NOMO-1 (cell line): ENCODE results near the gene DYDC1.
"Not testable (repeated sequence)": the region's sequence is repeated elsewhere in the genome, so short reads cannot be mapped to it uniquely, and the experiment has no call there.

Experiments used
- DNase-seq, 2 experiments: peaks; one replicate each; lab custom pipeline; 2025; ENCODE audit not compliant: unreplicated experiment in 2 of 2; lab: John Stamatoyannopoulos, UW

Gene DYDC1

GRCh38 chr10:80356563-80356988, at the start of gene DYDC1, which contains the start of gene DYDC2:
TSS of gene DYDC1 (minus strand) at chr10:80356755. CDS start at chr10:80352601, 4,154 bp downstream.
TSS of gene DYDC2 (plus strand) at chr10:80356781. CDS start at chr10:80362444, 5,663 bp downstream.
- DNase-seq = peak; percentile 48 to 53

GRCh38 chr10:80406204-80406603, 49.6 kb upstream of the DYDC1 start:
- no peak for DNase-seq

- no peak for DNase-seq
These were observed 49.1 kb upstream of the DYDC1 start for GRCh38 chr10:80405626-80406025.

GRCh38 chr10:80405035-80405434, 48.5 kb upstream of the DYDC1 start:
- no peak for DNase-seq

- no peak for DNase-seq
These were observed 43.7 kb upstream of the DYDC1 start for GRCh38 chr10:80400136-80400804.

GRCh38 chr10:80397014-80397413, 40.5 kb upstream of the DYDC1 start:
- no peak for DNase-seq

GRCh38 chr10:80394358-80394916, 37.9 kb upstream of the DYDC1 start:
- no peak for DNase-seq

GRCh38 chr10:80392250-80392649, 35.7 kb upstream of the DYDC1 start:
- peak in 1 of 2 experiments; percentile 63 for DNase-seq

GRCh38 chr10:80390740-80391139, 34.2 kb upstream of the DYDC1 start:
- no peak for DNase-seq

GRCh38 chr10:80382989-80383388, 26.4 kb upstream of the DYDC1 start:
- peak in 1 of 2 experiments; percentile 22 for DNase-seq

- DNase-seq = no peak
These were observed 23.6 kb upstream of the DYDC1 start for GRCh38 chr10:80380185-80380584.

GRCh38 chr10:80379701-80380100, 23.1 kb upstream of the DYDC1 start:
- DNase-seq = no peak

- peak in 1 of 2 experiments; percentile 37 for DNase-seq
These were observed 16.9 kb upstream of the DYDC1 start for GRCh38 chr10:80373502-80373901.

- DNase-seq = no peak
These were observed 16.1 kb upstream of the DYDC1 start for GRCh38 chr10:80372675-80373074.

GRCh38 chr10:80371467-80371866, 14.9 kb upstream of the DYDC1 start:
- no peak for DNase-seq

GRCh38 chr10:80365510-80365909, 9.0 kb upstream of the DYDC1 start:
- no peak for DNase-seq

GRCh38 chr10:80359644-80360043, 3.1 kb upstream of the DYDC1 start:
- DNase-seq = no peak

- not testable (repeated sequence) for DNase-seq
These were observed 2.4 kb upstream of the DYDC1 start for GRCh38 chr10:80358925-80359324.

GRCh38 chr10:80357851-80358125, 1.2 kb upstream of the DYDC1 start:
- no peak for DNase-seq

- DNase-seq = peak in 1 of 2 experiments; percentile 7
These were observed 665 bp upstream of the DYDC1 start for GRCh38 chr10:80356989-80357850.

GRCh38 chr10:80351220-80351619, 5.3 kb downstream of the DYDC1 start:
- DNase-seq = no peak

- no peak for DNase-seq
These were observed 6.3 kb downstream of the DYDC1 start for GRCh38 chr10:80350251-80350650.
